Stomach (tissue), 9 donors: ENCODE results near the gene RECQL5. TPM values are rescaled to one million over a fixed set of nuclear protein-coding genes. Genes with fewer than 3 reads are reported as not detected.
A peak's percentile ranks its signal among the peaks of the same experiment; 100 is the strongest.

Experiments
- DNase-seq, 2 donors: peaks; one replicate each; pipeline versions ENCODE4 v3.0.0 to v3.0.0-alpha.2; 2013 to 2019
- H3K27ac ChIP-seq, 5 donors: fragments of 200-600 bp in 4 of 5; sonication (generic) in 4 of 5; one replicate each; pipeline ENCODE4 v1.5.1; 2013 to 2019; ENCODE audit warnings: mild to moderate bottlenecking in 1 of 5, moderate library complexity in 1 of 5
- H3K27me3 ChIP-seq, 3 donors: fragments of 200-600 bp; sonication (generic); one replicate each; pipeline ENCODE4 v1.5.1; 2017 to 2019; ENCODE audit warnings: mixed run types in 1 of 3
- H3K36me3 ChIP-seq, 4 donors: fragments of 200-600 bp; sonication (generic); 1 replicate in 3 of 4; 2 replicates in 1 of 4; pipeline ENCODE4 v1.5.1; 2016 to 2019
- H3K4me1 ChIP-seq, 4 donors: fragments of 200-600 bp; sonication (generic); one replicate each; pipeline ENCODE4 v1.5.1; 2016 to 2019
- H3K4me3 ChIP-seq, 4 donors: fragments of 200-600 bp; sonication (generic) in 3 of 4; one replicate each; pipeline ENCODE4 v1.5.1; 2016 to 2019; ENCODE audit warnings: mild to moderate bottlenecking in 1 of 4
- H3K9me3 ChIP-seq, 4 donors: fragments of 200-600 bp; sonication (generic); one replicate each; pipeline ENCODE4 v1.5.1; 2016 to 2019
- CTCF ChIP-seq, 7 experiments: fragments of 450-650 bp in 4 of 7; fragments of 200-600 bp in 3 of 7; sonication (generic) in 3 of 7; IDR thresholded peaks; one replicate each; pipeline ENCODE4 v1.5.1; 2016 to 2019; ENCODE audit warnings: antibody characterized with exemption in 7 of 7, control low read depth in 2 of 7, mild to moderate bottlenecking in 1 of 7
- EP300 ChIP-seq: sonication (generic); formaldehyde crosslinking; IDR thresholded peaks from one replicate; pipeline ENCODE4 v1.6.1; 2017; ENCODE audit warnings: antibody characterized with exemption
- POLR2A ChIP-seq, 4 donors: fragments of 450-650 bp; IDR thresholded peaks; one replicate each; pipeline ENCODE4 v1.6.1; 2016; ENCODE audit warnings: antibody characterized with exemption in 4 of 4, control low read depth in 2 of 4, mild to moderate bottlenecking in 1 of 4, moderate library complexity in 1 of 4
- POLR2AphosphoS5 ChIP-seq, 3 donors: sonication (generic); formaldehyde crosslinking; IDR thresholded peaks; one replicate each; pipeline ENCODE4 v1.6.1; 2016; ENCODE audit warnings: antibody characterized with exemption in 3 of 3
- WGBS, 5 donors: extraction: QIAGEN DNeasy Blood & Tissue Kit in 3 of 5; methylation state at CpG; one replicate each; pipeline versions ENCODE4 v1.1.5 to v1.1.7; 2013 to 2018; 5-methylcytosine and 5-hydroxymethylcytosine counted together
- intact Hi-C: fragments of 100-400 bp; cut with DNase I; formaldehyde crosslinking; loops from one replicate; pipeline ENCODE4 v1.15.1; 2023; ENCODE audit warnings: low total_unique reads
- polyA plus RNA-seq, 3 donors: library from polyadenylated mRNA; stranded (reverse); fragments of 200-250 nt; gene quantifications; one replicate each; pipeline ENCODE4 v1.2.3, GENCODE V29; 2013
- total RNA-seq, 5 donors: library from RNA; depleted of rRNA; stranded (reverse); fragments of >200 nt; gene quantifications; one replicate each; pipeline versions ENCODE4 v1.1.0 to v1.2.3, GENCODE V29; 2014 to 2016
- donor health status: healthy with polysubstance abuse.
- donor health status: Bipolar disorder and iron deficiency.
- donor health status: healthy.

Gene RECQL5
- total and polyA plus RNA-seq, 8 donors, result 21.4 to 229 (median 48.7) TPM

GRCh38 chr17:75654176-75654575 is 12.8 kb downstream of the RECQL5 start:
- Histone ChIP-seq H3K36me3 (peaks cover 22 to 92% (median 87%) of the 10 kb centered on the region in 4 donors), H3K4me3 (no peak overlapping the region), H3K27me3 (no peaks in the 10 kb centered on the region), H3K9me3 (no peaks in the 10 kb centered on the region), H3K4me1 (peaks cover 0 to 9% (median 0%) of the 10 kb centered on the region in 4 donors), H3K27ac (no peak overlapping the region)
- 19 to 34% (median 30%) methylated on average over 2 of the region's 2 CpGs for WGBS, 5 donors
- DNase-seq, result peak in 1 of 2 donors; percentile 44
- TF ChIP-seq CTCF (IDR thresholded peaks at IDR 0.05), result peak in 3 of 7 experiments; percentile 14 to 60 (median 15)
- TF ChIP-seq POLR2A (IDR thresholded peaks at IDR 0.05), result no peak
- intact Hi-C loops, result no loop called here

- H3K4me1 ChIP-seq, result peaks cover 0 to 9% (median 0%) of the 10 kb centered on the region in 4 donors
- intact Hi-C loops, result no loop called here
- TF ChIP-seq POLR2AphosphoS5 (IDR thresholded peaks at IDR 0.05) (no peak), EP300 (no peak), CTCF (IDR thresholded peaks at IDR 0.05) (peak in 5 of 7 experiments; percentile 30 to 75 (median 58)), POLR2A (IDR thresholded peaks at IDR 0.05) (no peak)
- H3K27me3 ChIP-seq, result no peaks in the 10 kb centered on the region
- peak in 1 of 2 donors; percentile 79 for DNase-seq
- no peak overlapping the region for H3K4me3 ChIP-seq
- H3K36me3 ChIP-seq, result peaks cover 24 to 97% (median 87%) of the 10 kb centered on the region in 4 donors
- H3K9me3 ChIP-seq, result no peaks in the 10 kb centered on the region
- 58 to 67% (median 64%) methylated on average over 5 to 6 of the region's 6 CpGs for WGBS, 5 donors
- H3K27ac ChIP-seq, result no peak overlapping the region
These were observed 13.9 kb downstream of the RECQL5 start for GRCh38 chr17:75652934-75653549.

- peaks cover 1 to 13% (median 4%) of the 10 kb centered on the region in 4 donors for H3K4me1 ChIP-seq
- H3K27ac ChIP-seq, result no peak overlapping the region
- WGBS, 5 donors, result 86 to 95% (median 92%) methylated on average over 5 of the region's 5 CpGs
- intact Hi-C loops, result no loop called here
- TF ChIP-seq POLR2A (IDR thresholded peaks at IDR 0.05), result no peak
- no peak for TF ChIP-seq EP300
- TF ChIP-seq POLR2AphosphoS5 (IDR thresholded peaks at IDR 0.05), result no peak
- no peak for TF ChIP-seq CTCF (IDR thresholded peaks at IDR 0.05)
- H3K9me3 ChIP-seq, result no peaks in the 10 kb centered on the region
- no peak for DNase-seq
- no peaks in the 10 kb centered on the region for H3K27me3 ChIP-seq
- no peak overlapping the region for H3K4me3 ChIP-seq
- peaks cover 24 to 95% (median 84%) of the 10 kb centered on the region in 4 donors for H3K36me3 ChIP-seq
These were observed 14.6 kb downstream of the RECQL5 start for GRCh38 chr17:75652341-75652740.

GRCh38 chr17:75650874-75651273 is 16.1 kb downstream of the RECQL5 start:
- H3K9me3 ChIP-seq, result no peaks in the 10 kb centered on the region
- TF ChIP-seq EP300, result no peak
- peaks cover 24 to 81% (median 77%) of the 10 kb centered on the region in 4 donors for H3K36me3 ChIP-seq
- intact Hi-C loops, result no loop called here
- H3K27me3 ChIP-seq, result no peaks in the 10 kb centered on the region
- H3K4me1 ChIP-seq, result peaks cover 16 to 26% (median 17%) of the 10 kb centered on the region in 4 donors
- H3K4me3 ChIP-seq, result no peak overlapping the region
- DNase-seq, result no peak
- H3K27ac ChIP-seq, result no peak overlapping the region
- WGBS, 5 donors, result 87 to 93% (median 92%) methylated on average over 7 of the region's 7 CpGs

GRCh38 chr17:75649687-75650086 is 17.3 kb downstream of the RECQL5 start:
- TF ChIP-seq POLR2A (IDR thresholded peaks at IDR 0.05), result no peak
- TF ChIP-seq EP300, result no peak
- TF ChIP-seq CTCF (IDR thresholded peaks at IDR 0.05), result no peak
- no peak for TF ChIP-seq POLR2AphosphoS5 (IDR thresholded peaks at IDR 0.05)
- H3K27ac ChIP-seq, result no peak overlapping the region
- no peaks in the 10 kb centered on the region for H3K9me3 ChIP-seq
- H3K27me3 ChIP-seq, result no peaks in the 10 kb centered on the region
- WGBS, 5 donors, result 80 to 91% (median 90%) methylated on average over 6 of the region's 6 CpGs
- H3K36me3 ChIP-seq, result peaks cover 24 to 69% (median 65%) of the 10 kb centered on the region in 4 donors
- intact Hi-C loops, result no loop called here
- DNase-seq, result no peak
- H3K4me3 ChIP-seq, result no peak overlapping the region
- H3K4me1 ChIP-seq, result peaks cover 19 to 31% (median 27%) of the 10 kb centered on the region in 4 donors
